H1 (cell line): ENCODE results near the gene SPEM3. TPM values are rescaled to one million over a fixed set of nuclear protein-coding genes. Genes with fewer than 3 reads are reported as not detected.
A peak's percentile ranks its signal among the peaks of the same experiment; 100 is the strongest.

Source experiments
- CTCF ChIA-PET: fragments of 300-600 bp; sonication (Branson Sonifier 250); formaldehyde crosslinking; loops from one replicate; lab custom pipeline; 2021; ENCODE audit not compliant: partially characterized antibody; lab: Charles Lee
- POLR2A ChIA-PET: fragments of 300-600 bp; sonication (Branson Sonifier 250); formaldehyde crosslinking; loops from one replicate; lab custom pipeline; 2021; ENCODE audit warnings: inconsistent platforms; ENCODE audit not compliant: partially characterized antibody; lab: Charles Lee
- DNase-seq, 2 experiments: peaks; one replicate each; pipeline versions ENCODE4 v3.0.0 to v3.0.0-alpha.2; 2010 to 2022; ENCODE audit warnings: low spot score in 2 of 2, low read depth in 1 of 2, mixed read lengths in 1 of 2
- FAIRE-seq: peaks from 2 replicates; lab custom pipeline; 2011; peaks lifted over from hg19 to GRCh38; lab: Jason Lieb, UNC
- H2AFZ ChIP-seq: 2 replicates; pipeline ENCODE4 v1.8.1; 2012; ENCODE audit warnings: low read length, inconsistent platforms
- H2AK5ac ChIP-seq: 2 replicates; pipeline ENCODE4 v1.6.1; 2013; ENCODE audit warnings: low read depth, low read length
- H2BK120ac ChIP-seq: replicated peaks from 2 replicates; pipeline ENCODE3; 2013; ENCODE audit warnings: low read depth, low read length, inconsistent platforms
- H2BK12ac ChIP-seq: 2 replicates; pipeline ENCODE4 v1.6.1; 2013; ENCODE audit warnings: low read depth, low read length
- H2BK15ac ChIP-seq: 2 replicates; pipeline ENCODE4 v1.6.1; 2013; ENCODE audit warnings: low read length
- H2BK20ac ChIP-seq: 2 replicates; pipeline ENCODE4 v1.6.1; 2013; ENCODE audit warnings: low read length
- H2BK5ac ChIP-seq: 2 replicates; pipeline ENCODE4 v1.6.1; 2013; ENCODE audit warnings: low read depth, low read length
- H3K14ac ChIP-seq: 2 replicates; pipeline ENCODE4 v1.6.1; 2013; ENCODE audit warnings: inconsistent platforms; ENCODE audit not compliant: insufficient read length
- H3K18ac ChIP-seq: 2 replicates; pipeline ENCODE4 v1.6.1; 2013; ENCODE audit warnings: low read length; ENCODE audit errors: extremely low read depth
- H3K23ac ChIP-seq: 2 replicates; pipeline ENCODE4 v1.6.1; 2013; ENCODE audit warnings: inconsistent platforms; ENCODE audit not compliant: insufficient read length
- H3K23me2 ChIP-seq: 2 replicates; pipeline ENCODE4 v1.6.1; 2013; ENCODE audit warnings: low read depth, low read length
- H3K27ac ChIP-seq: 2 replicates; pipeline ENCODE4 v1.6.1; 2011; ENCODE audit warnings: low read depth, low read length, inconsistent platforms
- H3K27me3 ChIP-seq, 4 experiments: replicated peaks in 1 of 4; 1 replicate in 1 of 4; 2 replicates in 3 of 4; pipeline versions ENCODE4 v1.6.1 to v1.8.1; 2011 to 2013; ENCODE audit warnings: low read length in 3 of 4, mild to moderate bottlenecking in 3 of 4, inconsistent platforms in 2 of 4, mixed read lengths in 2 of 4, moderate library complexity in 1 of 4; ENCODE audit not compliant: control insufficient read depth in 3 of 4, insufficient read depth in 3 of 4; ENCODE audit errors: extremely low read depth in 1 of 4
- H3K36me3 ChIP-seq, 4 experiments: 2 replicates each; pipeline versions ENCODE4 v1.6.1 to v1.8.1; 2011 to 2013; ENCODE audit warnings: mild to moderate bottlenecking in 4 of 4, low read length in 3 of 4, moderate library complexity in 2 of 4, control low read depth in 1 of 4, inconsistent platforms in 1 of 4; ENCODE audit not compliant: insufficient read depth in 4 of 4, control insufficient read depth in 2 of 4
- H3K4ac ChIP-seq: replicated peaks from 2 replicates; pipeline ENCODE3; 2013; ENCODE audit warnings: low read length, low read depth, mixed read lengths, inconsistent platforms; ENCODE audit not compliant: insufficient read length
- H3K4me1 ChIP-seq, 4 experiments: replicated peaks in 1 of 4; 1 replicate in 1 of 4; 2 replicates in 3 of 4; pipeline versions ENCODE4 v1.6.1 to v1.8.1; 2011 to 2013; ENCODE audit warnings: low read length in 3 of 4, inconsistent platforms in 2 of 4, mixed read lengths in 1 of 4; ENCODE audit not compliant: insufficient read depth in 4 of 4, control insufficient read depth in 3 of 4
- H3K4me2 ChIP-seq, 2 experiments: 2 replicates each; pipeline versions ENCODE4 v1.6.1 to v1.8.1; 2011 to 2013; ENCODE audit warnings: low read depth in 2 of 2, low read length in 2 of 2, control low read depth in 1 of 2, inconsistent platforms in 1 of 2, mild to moderate bottlenecking in 1 of 2; ENCODE audit not compliant: insufficient read depth in 1 of 2
- H3K4me3 ChIP-seq, 4 experiments: fragments of 200-600, 300-600 bp in 1 of 4; sonication (generic), shearing (Covaris generic), sonication (Bioruptor Twin) in 1 of 4; 2 replicates each; pipeline versions ENCODE4 v1.5.1 to v1.8.1; 2011 to 2016; ENCODE audit warnings: low read length in 4 of 4, low read depth in 3 of 4, control low read depth in 2 of 4, inconsistent platforms in 2 of 4, mild to moderate bottlenecking in 2 of 4, mixed read lengths in 1 of 4, moderate library complexity in 1 of 4; ENCODE audit not compliant: insufficient read depth in 2 of 4; ENCODE audit errors: extremely low read depth in 1 of 4
- H3K56ac ChIP-seq: replicated peaks from 2 replicates; pipeline ENCODE3; 2013; ENCODE audit warnings: low read depth, mild to moderate bottlenecking, mixed read lengths, low read length, inconsistent platforms; ENCODE audit not compliant: insufficient read length
- H3K79me1 ChIP-seq: 2 replicates; pipeline ENCODE4 v1.6.1; 2013; ENCODE audit warnings: low read depth, low read length, control low read depth
- H3K79me2 ChIP-seq, 2 experiments: 2 replicates each; pipeline versions ENCODE4 v1.6.1 to v1.8.1; 2012 to 2013; ENCODE audit warnings: low read length in 2 of 2, mild to moderate bottlenecking in 2 of 2, inconsistent platforms in 1 of 2; ENCODE audit not compliant: insufficient read depth in 2 of 2, control insufficient read depth in 1 of 2
- H3K9ac ChIP-seq, 4 experiments: replicated peaks in 1 of 4; 1 replicate in 1 of 4; 2 replicates in 3 of 4; pipeline versions ENCODE4 v1.6.1 to v1.8.1; 2011 to 2013; ENCODE audit warnings: low read depth in 3 of 4, low read length in 3 of 4, control low read depth in 2 of 4, mild to moderate bottlenecking in 2 of 4, moderate library complexity in 2 of 4, inconsistent platforms in 1 of 4; ENCODE audit errors: extremely low read depth in 1 of 4
- H3K9me3 ChIP-seq, 2 experiments: 2 replicates each; pipeline versions ENCODE4 v1.6.1 to v1.8.1; 2012 to 2013; ENCODE audit warnings: mild to moderate bottlenecking in 2 of 2, moderate library complexity in 2 of 2, control low read depth in 1 of 2, inconsistent platforms in 1 of 2, low read depth in 1 of 2, low read length in 1 of 2, mixed read lengths in 1 of 2; ENCODE audit not compliant: insufficient read depth in 2 of 2
- H4K20me1 ChIP-seq, 2 experiments: replicated peaks in 1 of 2; 2 replicates each; pipeline versions ENCODE3 to v1.8.1; 2011 to 2013; ENCODE audit warnings: inconsistent platforms in 2 of 2, low read length in 2 of 2, mild to moderate bottlenecking in 1 of 2; ENCODE audit not compliant: insufficient read depth in 2 of 2, control insufficient read depth in 1 of 2
- H4K5ac ChIP-seq: 2 replicates; pipeline ENCODE4 v1.6.1; 2013; ENCODE audit warnings: low read length, low read depth, mixed read lengths, inconsistent platforms; ENCODE audit not compliant: insufficient read length
- H4K8ac ChIP-seq: 2 replicates; pipeline ENCODE4 v1.8.0; 2013; ENCODE audit warnings: mild to moderate bottlenecking, moderate library complexity, low read length, inconsistent platforms; ENCODE audit not compliant: insufficient read depth; ENCODE audit errors: extremely low read depth
- H4K91ac ChIP-seq: replicated peaks from 2 replicates; pipeline ENCODE3; 2013; ENCODE audit warnings: low read length, mixed read lengths, inconsistent platforms; ENCODE audit not compliant: insufficient read length
- SRF ChIP-seq: IDR thresholded peaks from 2 replicates; pipeline ENCODE4 v1.6.1; 2011; ENCODE audit warnings: mild to moderate bottlenecking, low read depth, low read length, moderate library complexity
- WGBS, 2 experiments: shearing (Covaris generic) in 1 of 2; methylation state at CpG; one replicate each; pipeline versions ENCODE4 v1.1.6 to v1.1.7; 2013 to 2015; ENCODE audit warnings: low lambda C conversion rate in 2 of 2, mixed read lengths in 2 of 2, inconsistent platforms in 1 of 2, low coverage in 1 of 2, missing lambda C conversion rate in 1 of 2; ENCODE audit not compliant: insufficient replicate concordance in 2 of 2, insufficient coverage in 1 of 2, insufficient read length in 1 of 2; ENCODE audit errors: extremely low coverage in 1 of 2, missing lambda C conversion rate in 1 of 2; 5-methylcytosine and 5-hydroxymethylcytosine counted together
- polyA plus RNA-seq, 7 experiments: library from polyadenylated mRNA; depleted of rRNA in 3 of 7; stranded (reverse) in 5 of 7; unstranded in 2 of 7; fragments of >200 nt in 5 of 7; fragments of 200-250 nt in 2 of 7; gene quantifications; 1 replicate in 5 of 7; 2 replicates in 1 of 7; 4 replicates in 1 of 7; pipeline versions ENCODE4 v1.2.1 to v1.2.3, GENCODE V29; 2011 to 2013; ENCODE audit warnings: missing spikeins in 2 of 7, mixed read lengths in 2 of 7
- total RNA-seq: library from RNA; stranded (reverse); fragmentation: NEBNext Ultra II Directional; extraction: Animal tissue kit (Norgen Biotek cat#: 25700); gene quantifications from 2 replicates; pipeline ENCODE4 v1.2.1, GENCODE V29; 2021

Gene SPEM3
- total and polyA plus RNA-seq, 2 of the 8 experiments (the other 6 are each of a cell fraction or from before 2014, with no cell fraction given), result 0.02 TPM; not detected in 1

GRCh38 chr17:7425316-7425715 lies 3.3 kb upstream of the SPEM3 start, which contains the start of gene SPEM2:
SPEM2 (plus strand) TSS chr17:7425616; CDS start chr17:7425689, 73 bp downstream.
- Histone ChIP-seq H3K23me2 (no peaks in the 10 kb centered on the region), H2BK120ac (no peak within 1 kb of the TSS), H2BK20ac (no peak within 1 kb of the TSS), H3K79me1 (no peaks in the 10 kb centered on the region), H3K23ac (no peak within 1 kb of the TSS), H3K56ac (no peak within 1 kb of the TSS), H2BK15ac (no peak within 1 kb of the TSS), H2AK5ac (no peak within 1 kb of the TSS), H3K79me2 (no peaks in the 10 kb centered on the region), H4K8ac (peak within 1 kb of the TSS; percentile 51; the same call in 1 of the 2 replicates), H3K9ac (no peak within 1 kb of the TSS), H4K5ac (no peak within 1 kb of the TSS), H4K20me1 (peaks cover 0 to 4% of the 10 kb centered on the region in 2 experiments), H4K91ac (no peak within 1 kb of the TSS), H3K14ac (no peak within 1 kb of the TSS), H3K27ac (no peak within 1 kb of the TSS), H3K4me1 (peaks cover 0 to 3% (median 0%) of the 10 kb centered on the region in 4 experiments; a peak in 1 of 7 replicates), H2BK5ac (no peak within 1 kb of the TSS), H3K4me2 (no peak within 1 kb of the TSS), H3K36me3 (no peaks in the 10 kb centered on the region), H2AFZ (no peak within 1 kb of the TSS), H3K4ac (no peak within 1 kb of the TSS), H3K9me3 (no peaks in the 10 kb centered on the region), H2BK12ac (no peak within 1 kb of the TSS), H3K27me3 (no peaks in the 10 kb centered on the region; a peak in 1 of 7 replicates), H3K4me3 (no peak within 1 kb of the TSS), H3K18ac (no peak within 1 kb of the TSS)
- FAIRE-seq (no peak), DNase-seq (no peak)
- no peak for TF ChIP-seq SRF
- 88% methylated on average over 7 of the region's 7 CpGs; no CpG with 5 or more reads in 1 of the 2 experiments for WGBS, 2 experiments
- POLR2A ChIA-PET, result interaction anchor here (0.8 to 2.6 kb wide), 3 partner anchors 8 to 58 kb away, joined by 3 to 13 read pairs (median 3); partner anchors contain the start of genes POLR2A and TMEM102
- CTCF ChIA-PET, result interaction anchor here (0.6 to 3.3 kb wide), 3 partner anchors 11 to 51 kb away, joined by 3 to 17 read pairs (median 3); partner anchors contain the start of gene TMEM102
